Osteoblast (primary cell): ENCODE measurements around the gene HPCAL1. TPM values are rescaled to one million over a fixed set of nuclear protein-coding genes. Genes with fewer than 3 reads are reported as not detected.

Source experiments
- DNase-seq: peaks from one replicate; pipeline ENCODE4 v3.0.0; 2011; ENCODE audit warnings: low spot score, mixed read lengths; ENCODE audit not compliant: insufficient read length; ENCODE audit errors: missing footprints
- H2AFZ ChIP-seq: 2 replicates; pipeline ENCODE4 v1.6.0; 2011; ENCODE audit warnings: mild to moderate bottlenecking, low read length
- H3K27ac ChIP-seq: 2 replicates; pipeline ENCODE4 v1.5.1; 2011; ENCODE audit warnings: mild to moderate bottlenecking, low read depth, low read length, moderate library complexity
- H3K27me3 ChIP-seq: 2 replicates; pipeline ENCODE4 v1.6.0; 2012; ENCODE audit warnings: mild to moderate bottlenecking, control low read depth, inconsistent platforms, low read length, moderate library complexity; ENCODE audit not compliant: insufficient read depth
- H3K36me3 ChIP-seq: 2 replicates; pipeline ENCODE4 v1.5.1; 2011; ENCODE audit warnings: mild to moderate bottlenecking, low read length, control low read depth, moderate library complexity; ENCODE audit not compliant: insufficient read depth
- H3K4me1 ChIP-seq: 2 replicates; pipeline ENCODE4 v1.5.1; 2011; ENCODE audit warnings: mild to moderate bottlenecking, low read length, control low read depth, moderate library complexity; ENCODE audit not compliant: insufficient read depth
- H3K4me2 ChIP-seq: 2 replicates; pipeline ENCODE4 v1.6.0; 2011; ENCODE audit warnings: mild to moderate bottlenecking, low read length; ENCODE audit not compliant: insufficient read depth
- H3K4me3 ChIP-seq: fragments of 200-600 bp; sonication (generic); 3 replicates; pipeline ENCODE4 v1.5.1; 2012; ENCODE audit warnings: mild to moderate bottlenecking, low read length, inconsistent platforms; ENCODE audit not compliant: insufficient read depth
- H3K79me2 ChIP-seq: 2 replicates; pipeline ENCODE4 v1.6.0; 2012; ENCODE audit warnings: mild to moderate bottlenecking, low read length, control low read depth, inconsistent platforms; ENCODE audit not compliant: insufficient read depth
- H3K9me3 ChIP-seq: 2 replicates; pipeline ENCODE4 v1.5.1; 2011; ENCODE audit warnings: low read depth, low read length, control low read depth
- H4K20me1 ChIP-seq: 2 replicates; pipeline ENCODE4 v1.6.0; 2012; ENCODE audit warnings: mild to moderate bottlenecking, low read length, control low read depth; ENCODE audit not compliant: insufficient read depth
- CTCF ChIP-seq: IDR thresholded peaks from 2 replicates; pipeline ENCODE4 v1.5.1; 2011; ENCODE audit warnings: mild to moderate bottlenecking, low read depth, low read length, moderate library complexity; ENCODE audit errors: extremely low read depth
- total RNA-seq: library from RNA; depleted of rRNA; stranded (reverse); fragments of >200 nt; gene quantifications from 2 replicates; pipeline ENCODE4 v1.2.3, GENCODE V29; 2012

HPCAL1 gene
- total RNA-seq, 1 donor = 57.2 TPM

- H3K36me3 ChIP-seq = no peaks in the 10 kb centered on the region
- H2AFZ ChIP-seq = no peak overlapping the region
- no peaks in the 10 kb centered on the region for H4K20me1 ChIP-seq
- H3K9me3 ChIP-seq = no peaks in the 10 kb centered on the region
- H3K4me3 ChIP-seq = no peak overlapping the region
- no peak overlapping the region for H3K27ac ChIP-seq
- H3K27me3 ChIP-seq = peaks cover 15% of the 10 kb centered on the region
- DNase-seq = no peak
- H3K79me2 ChIP-seq = no peaks in the 10 kb centered on the region
- H3K4me1 ChIP-seq = no peaks in the 10 kb centered on the region
- no peak overlapping the region for H3K4me2 ChIP-seq
- TF ChIP-seq CTCF = no peak
Measured at GRCh38 chr2:10466801-10467200, 164.1 kb downstream of the HPCAL1 start.

DNA sequence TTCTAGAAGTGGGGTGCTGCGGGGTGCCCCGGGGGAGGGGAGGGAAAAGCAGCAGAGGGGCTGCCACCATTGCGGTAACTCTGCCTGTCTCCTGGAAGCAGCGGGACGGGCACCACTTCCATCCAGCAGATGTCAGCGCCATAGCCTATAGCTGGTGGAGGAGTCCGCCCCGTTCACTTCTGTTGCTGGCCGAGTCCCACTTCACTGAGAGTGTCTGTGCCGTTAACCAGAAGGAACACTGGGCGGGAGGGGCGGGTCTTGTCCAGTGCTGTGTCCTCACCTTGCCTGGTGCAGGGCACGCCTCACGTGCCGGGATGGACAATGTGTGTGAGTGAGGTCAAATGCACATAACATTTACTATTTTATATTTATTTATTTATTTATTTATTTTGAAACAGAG, 164.7 kb downstream of the HPCAL1 start:
- Histone ChIP-seq H3K4me2 (no peak overlapping the region), H3K9me3 (no peaks in the 10 kb centered on the region), H3K4me3 (no peak overlapping the region), H3K27ac (no peak overlapping the region), H3K27me3 (peaks cover 9% of the 10 kb centered on the region), H3K79me2 (no peaks in the 10 kb centered on the region), H3K4me1 (no peaks in the 10 kb centered on the region), H2AFZ (no peak overlapping the region), H3K36me3 (no peaks in the 10 kb centered on the region), H4K20me1 (no peaks in the 10 kb centered on the region)
- no peak for TF ChIP-seq CTCF
- no peak for DNase-seq

GRCh38 chr2:10469301-10469700, 166.6 kb downstream of the HPCAL1 start:
- no peak overlapping the region for H3K4me3 ChIP-seq
- TF ChIP-seq CTCF = no peak
- H3K9me3 ChIP-seq = no peaks in the 10 kb centered on the region

DNA sequence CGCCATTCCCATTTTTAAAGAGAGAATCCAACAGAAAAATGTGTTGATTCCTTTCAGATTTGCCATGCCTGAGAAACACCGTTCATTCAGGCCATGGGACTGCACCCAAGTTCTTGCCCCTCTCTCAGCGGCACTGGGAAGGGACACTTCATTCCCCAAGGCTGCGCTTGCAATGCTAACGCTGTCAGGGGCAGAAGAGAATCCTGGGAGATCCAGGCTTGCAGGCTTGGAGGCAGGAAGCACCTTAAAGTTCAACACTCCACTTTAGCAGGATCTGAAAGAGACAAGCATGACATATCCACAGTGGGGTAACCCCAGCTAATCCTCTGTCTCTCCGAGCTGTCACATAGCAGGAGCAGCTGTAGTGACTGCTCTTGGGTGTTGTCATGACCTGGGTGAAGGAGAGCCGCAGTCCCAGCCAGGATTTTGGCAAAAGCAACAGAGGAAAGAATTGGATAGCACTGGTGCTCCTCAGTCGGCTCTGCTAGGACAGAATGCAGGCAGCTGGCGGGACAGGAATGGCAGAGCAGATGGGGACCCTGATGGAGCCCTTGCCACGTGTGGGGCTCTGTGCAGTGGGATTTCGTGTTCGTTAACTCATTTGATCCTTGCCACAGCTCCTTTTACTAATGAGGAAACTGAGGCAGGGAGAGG, 167.4 kb downstream of the HPCAL1 start:
- DNase-seq = no peak
- H3K27me3 ChIP-seq = peaks cover 5% of the 10 kb centered on the region
- no peaks in the 10 kb centered on the region for H3K36me3 ChIP-seq
- H3K4me2 ChIP-seq = no peak overlapping the region
- TF ChIP-seq CTCF = no peak
- H4K20me1 ChIP-seq = no peaks in the 10 kb centered on the region
- no peaks in the 10 kb centered on the region for H3K79me2 ChIP-seq
- H3K9me3 ChIP-seq = no peaks in the 10 kb centered on the region
- no peak overlapping the region for H3K27ac ChIP-seq
- H3K4me3 ChIP-seq = no peak overlapping the region
- H3K4me1 ChIP-seq = no peaks in the 10 kb centered on the region
- H2AFZ ChIP-seq = no peak overlapping the region

More at GRCh38 chr2:10469301-10469700, 166.6 kb downstream of the HPCAL1 start:
- Histone ChIP-seq H3K79me2 (no peaks in the 10 kb centered on the region), H3K4me1 (no peaks in the 10 kb centered on the region), H2AFZ (no peak overlapping the region), H4K20me1 (no peaks in the 10 kb centered on the region), H3K27ac (no peak overlapping the region), H3K4me2 (no peak overlapping the region), H3K27me3 (peaks cover 5% of the 10 kb centered on the region), H3K36me3 (no peaks in the 10 kb centered on the region)
- no peak for DNase-seq
